H9 (cell line): Measurements from ENCODE around the gene CLDN10. TPM values are rescaled to one million over a fixed set of nuclear protein-coding genes. Genes with fewer than 3 reads are reported as not detected.

ENCODE experiments used
- DNase-seq: peaks from one replicate; pipeline ENCODE4 v3.0.0-alpha.2; 2017
- H2AFZ ChIP-seq: one replicate; pipeline ENCODE4 v1.6.1; 2013; ENCODE audit warnings: mild to moderate bottlenecking, low read length, control low read depth, moderate library complexity
- H2AK5ac ChIP-seq: 2 replicates; pipeline ENCODE4 v1.6.1; 2013; ENCODE audit warnings: low read length, control low read depth, mixed read lengths; ENCODE audit not compliant: insufficient read length
- H2BK120ac ChIP-seq: one replicate; pipeline ENCODE4 v1.6.1; 2013; ENCODE audit warnings: low read depth, mild to moderate bottlenecking, low read length, control low read depth, inconsistent platforms; ENCODE audit not compliant: poor library complexity, severe bottlenecking
- H2BK12ac ChIP-seq: 2 replicates; pipeline ENCODE4 v1.6.1; 2013; ENCODE audit warnings: low read length, control low read depth, mixed read lengths, low read depth; ENCODE audit not compliant: insufficient read length
- H2BK15ac ChIP-seq: 2 replicates; pipeline ENCODE4 v1.6.1; 2013; ENCODE audit warnings: low read depth, low read length, control low read depth
- H2BK20ac ChIP-seq: one replicate; pipeline ENCODE4 v1.6.1; 2013; ENCODE audit warnings: low read depth, mild to moderate bottlenecking, low read length, control low read depth, inconsistent platforms; ENCODE audit not compliant: poor library complexity, severe bottlenecking
- H2BK5ac ChIP-seq: 2 replicates; pipeline ENCODE4 v1.6.1; 2013; ENCODE audit warnings: low read length, control low read depth, mixed read lengths; ENCODE audit not compliant: insufficient read length
- H3K14ac ChIP-seq: 2 replicates; pipeline ENCODE4 v1.6.1; 2013; ENCODE audit warnings: low read length, control low read depth; ENCODE audit not compliant: insufficient read depth
- H3K18ac ChIP-seq: 2 replicates; pipeline ENCODE4 v1.6.1; 2013; ENCODE audit warnings: low read depth, mild to moderate bottlenecking, mixed read lengths, low read length, control low read depth; ENCODE audit not compliant: insufficient read length
- H3K23ac ChIP-seq: 2 replicates; pipeline ENCODE4 v1.6.1; 2013; ENCODE audit warnings: low read length, control low read depth, mixed read lengths, low read depth; ENCODE audit not compliant: insufficient read length
- H3K23me2 ChIP-seq: 2 replicates; pipeline ENCODE4 v1.6.1; 2013; ENCODE audit warnings: low read depth, mild to moderate bottlenecking, mixed read lengths, low read length, control low read depth; ENCODE audit not compliant: insufficient read length, poor library complexity, severe bottlenecking
- H3K27ac ChIP-seq: 2 replicates; pipeline ENCODE4 v1.5.1; 2013; ENCODE audit warnings: low read length, control low read depth, mixed read lengths, low read depth; ENCODE audit not compliant: insufficient read length
- H3K27me3 ChIP-seq: 2 replicates; pipeline ENCODE4 v1.6.1; 2013; ENCODE audit warnings: low read length, control low read depth, inconsistent platforms; ENCODE audit not compliant: insufficient read depth
- H3K4ac ChIP-seq: 2 replicates; pipeline ENCODE4 v1.6.1; 2013; ENCODE audit warnings: low read depth, mild to moderate bottlenecking, control low read depth, inconsistent platforms, low read length, moderate library complexity
- H3K4me1 ChIP-seq: 2 replicates; pipeline ENCODE4 v1.6.1; 2013; ENCODE audit warnings: low read length, control low read depth, inconsistent platforms; ENCODE audit not compliant: insufficient read depth
- H3K4me2 ChIP-seq: 2 replicates; pipeline ENCODE4 v1.6.1; 2013; ENCODE audit warnings: low read length, control low read depth, mixed read lengths; ENCODE audit not compliant: insufficient read length, insufficient read depth
- H3K56ac ChIP-seq: 2 replicates; pipeline ENCODE4 v1.6.1; 2013; ENCODE audit warnings: low read depth, mild to moderate bottlenecking, mixed read lengths, low read length, control low read depth; ENCODE audit not compliant: insufficient read length
- H3K79me1 ChIP-seq: 2 replicates; pipeline ENCODE4 v1.6.1; 2013; ENCODE audit warnings: low read depth, mild to moderate bottlenecking, moderate library complexity, low read length, control low read depth, inconsistent platforms; ENCODE audit not compliant: insufficient read depth, poor library complexity, severe bottlenecking
- H3K79me2 ChIP-seq: 2 replicates; pipeline ENCODE4 v1.6.1; 2013; ENCODE audit warnings: low read length, control low read depth, inconsistent platforms; ENCODE audit not compliant: insufficient read depth
- H3K9ac ChIP-seq: 2 replicates; pipeline ENCODE4 v1.6.1; 2013; ENCODE audit warnings: low read length, control low read depth, mixed read lengths; ENCODE audit not compliant: insufficient read length; ENCODE audit errors: extremely low read depth
- H3K9me3 ChIP-seq: one replicate; pipeline ENCODE4 v1.6.1; 2013; ENCODE audit warnings: low read depth, low read length, inconsistent platforms; ENCODE audit not compliant: control insufficient read depth
- H3T11ph ChIP-seq: one replicate; pipeline ENCODE4 v1.6.1; 2013; ENCODE audit warnings: mild to moderate bottlenecking, low read length, control low read depth, inconsistent platforms
- H4K20me1 ChIP-seq: one replicate; pipeline ENCODE4 v1.6.1; 2013; ENCODE audit not compliant: control insufficient read depth, insufficient read length, insufficient read depth
- H4K5ac ChIP-seq: 2 replicates; pipeline ENCODE4 v1.6.1; 2013; ENCODE audit warnings: low read depth, mild to moderate bottlenecking, mixed read lengths, low read length, control low read depth; ENCODE audit not compliant: insufficient read length
- H4K8ac ChIP-seq: replicated peaks from 2 replicates; pipeline ENCODE4 v1.6.1; 2013; ENCODE audit warnings: low read length, control low read depth, mixed read lengths, low read depth; ENCODE audit not compliant: insufficient read length
- H4K91ac ChIP-seq: 2 replicates; pipeline ENCODE4 v1.6.1; 2013; ENCODE audit warnings: low read depth, mild to moderate bottlenecking, moderate library complexity, mixed read lengths, low read length, control low read depth; ENCODE audit not compliant: insufficient read length
- H3K27ac Mint-ChIP-seq, 3 experiments: 2 replicates in 2 of 3; 3 replicates in 1 of 3; pipeline ENCODE4 v1.8.0; 2020 to 2021; ENCODE audit warnings: mixed read lengths in 3 of 3, mild to moderate bottlenecking in 1 of 3, moderate library complexity in 1 of 3
- H3K27me3 Mint-ChIP-seq: 2 replicates; pipeline ENCODE4 v1.8.0; 2021; ENCODE audit warnings: low read depth, mild to moderate bottlenecking, moderate library complexity, mixed read lengths
- H3K36me3 Mint-ChIP-seq, 3 experiments: 2 replicates in 2 of 3; 3 replicates in 1 of 3; pipeline ENCODE4 v1.8.0; 2020 to 2021; ENCODE audit warnings: low read depth in 3 of 3, mixed read lengths in 3 of 3; ENCODE audit not compliant: insufficient read depth in 1 of 3
- H3K4me1 Mint-ChIP-seq, 2 experiments: 2 replicates each; pipeline ENCODE4 v1.8.0; 2020; ENCODE audit warnings: mixed read lengths in 2 of 2
- H3K4me3 Mint-ChIP-seq, 2 experiments: 2 replicates in 1 of 2; 3 replicates in 1 of 2; pipeline ENCODE4 v1.8.0; 2020 to 2021; ENCODE audit warnings: mild to moderate bottlenecking in 2 of 2, mixed read lengths in 2 of 2, moderate library complexity in 1 of 2
- H3K9me3 Mint-ChIP-seq, 2 experiments: 2 replicates in 1 of 2; 3 replicates in 1 of 2; pipeline ENCODE4 v1.8.0; 2020; ENCODE audit warnings: mild to moderate bottlenecking in 2 of 2, mixed read lengths in 2 of 2, moderate library complexity in 1 of 2
- WGBS: extraction: QIAGEN DNeasy Blood & Tissue Kit; methylation state at CpG from one replicate; pipeline ENCODE4 v1.1.7; 2013; ENCODE audit warnings: missing lambda C conversion rate, low lambda C conversion rate, mixed read lengths; ENCODE audit not compliant: insufficient read length; ENCODE audit errors: extremely low coverage; 5-methylcytosine and 5-hydroxymethylcytosine counted together
- total RNA-seq: library from RNA; stranded (reverse); gene quantifications from 2 replicates; pipeline ENCODE4 v1.2.1, GENCODE V29; 2021
- TF ChIP-seq, protein P1 (sequence below): fragments of 200-600 bp; sonication (generic); conservative IDR thresholded peaks from 3 replicates; pipeline ENCODE4 v1.8.0; 2021; ENCODE audit warnings: antibody characterized with exemption, mild to moderate bottlenecking

Gene CLDN10
- total RNA-seq, 1 experiment from 2014 or later = 20.7 TPM

DNA sequence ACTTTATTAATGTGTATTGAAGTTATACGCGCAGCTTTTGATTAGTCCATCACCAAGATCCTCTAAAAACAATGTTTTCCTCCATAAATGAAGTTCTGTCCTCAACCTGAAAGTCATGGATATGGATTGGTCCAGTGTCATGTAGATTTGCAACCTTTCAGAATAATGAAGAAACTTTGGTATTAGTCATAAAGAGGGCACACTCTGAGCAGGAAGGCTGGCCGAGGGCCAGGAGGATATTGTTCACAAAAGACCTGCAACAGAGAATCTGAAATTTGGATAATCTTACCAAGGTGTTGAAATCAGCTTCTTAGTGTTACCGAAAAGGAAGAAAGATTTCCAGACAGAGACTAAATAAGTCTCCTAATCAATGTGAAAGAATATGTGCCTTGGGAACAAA, 20.7 kb downstream of the CLDN10 start:
- no peak overlapping the region for H2BK15ac ChIP-seq
- no peak overlapping the region for H4K8ac ChIP-seq
- no peaks in the 10 kb centered on the region for H3K4me1 ChIP-seq
- no peak overlapping the region for H2BK120ac ChIP-seq
- no peak overlapping the region for H2BK5ac ChIP-seq
- no peak overlapping the region for H3K18ac ChIP-seq
- H3K4me2 ChIP-seq = no peak overlapping the region
- H4K5ac ChIP-seq = no peak overlapping the region
- H3T11ph ChIP-seq = no peak overlapping the region
- no peaks in the 10 kb centered on the region for H3K23me2 ChIP-seq
- no peak for DNase-seq
- H3K27me3 Mint-ChIP-seq = no peaks in the 10 kb centered on the region
- no peak overlapping the region for H2AK5ac ChIP-seq
- peaks cover 5% of the 10 kb centered on the region in 2 experiments; a peak in 3 of 4 replicates for H3K4me1 Mint-ChIP-seq
- H2AFZ ChIP-seq = no peak overlapping the region
- H3K23ac ChIP-seq = no peak overlapping the region
- no peaks in the 10 kb centered on the region for H3K79me1 ChIP-seq
- H3K36me3 Mint-ChIP-seq = peaks cover 9 to 16% (median 12%) of the 10 kb centered on the region in 3 experiments; a peak in 6 of 7 replicates
- H3K27me3 ChIP-seq = no peaks in the 10 kb centered on the region
- H3K4me3 Mint-ChIP-seq = no peak overlapping the region
- no CpG with 5 or more reads among the region's 4 CpGs for WGBS
- no peak overlapping the region for H4K91ac ChIP-seq
- H3K9me3 Mint-ChIP-seq = no peaks in the 10 kb centered on the region
- H3K56ac ChIP-seq = no peak overlapping the region
- no peak overlapping the region for H3K9ac ChIP-seq
- H2BK12ac ChIP-seq = no peak overlapping the region
- no peaks in the 10 kb centered on the region for H4K20me1 ChIP-seq
- no peaks in the 10 kb centered on the region for H3K9me3 ChIP-seq
- TF ChIP-seq, protein P1, sequence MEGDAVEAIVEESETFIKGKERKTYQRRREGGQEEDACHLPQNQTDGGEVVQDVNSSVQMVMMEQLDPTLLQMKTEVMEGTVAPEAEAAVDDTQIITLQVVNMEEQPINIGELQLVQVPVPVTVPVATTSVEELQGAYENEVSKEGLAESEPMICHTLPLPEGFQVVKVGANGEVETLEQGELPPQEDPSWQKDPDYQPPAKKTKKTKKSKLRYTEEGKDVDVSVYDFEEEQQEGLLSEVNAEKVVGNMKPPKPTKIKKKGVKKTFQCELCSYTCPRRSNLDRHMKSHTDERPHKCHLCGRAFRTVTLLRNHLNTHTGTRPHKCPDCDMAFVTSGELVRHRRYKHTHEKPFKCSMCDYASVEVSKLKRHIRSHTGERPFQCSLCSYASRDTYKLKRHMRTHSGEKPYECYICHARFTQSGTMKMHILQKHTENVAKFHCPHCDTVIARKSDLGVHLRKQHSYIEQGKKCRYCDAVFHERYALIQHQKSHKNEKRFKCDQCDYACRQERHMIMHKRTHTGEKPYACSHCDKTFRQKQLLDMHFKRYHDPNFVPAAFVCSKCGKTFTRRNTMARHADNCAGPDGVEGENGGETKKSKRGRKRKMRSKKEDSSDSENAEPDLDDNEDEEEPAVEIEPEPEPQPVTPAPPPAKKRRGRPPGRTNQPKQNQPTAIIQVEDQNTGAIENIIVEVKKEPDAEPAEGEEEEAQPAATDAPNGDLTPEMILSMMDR = no peak
- no peak overlapping the region for H3K27ac ChIP-seq
- H3K4ac ChIP-seq = no peak overlapping the region
- no peak overlapping the region for H3K27ac Mint-ChIP-seq
- H3K14ac ChIP-seq = no peak overlapping the region
- no peaks in the 10 kb centered on the region for H3K79me2 ChIP-seq
- H2BK20ac ChIP-seq = no peak overlapping the region
